NB4 (cell line): ENCODE data around the gene KIAA0930.

Experiments
- CTCF ChIP-seq: IDR thresholded peaks from one replicate; pipeline ENCODE4 v1.5.1; 2012; ENCODE audit warnings: low read depth, low read length
- MYC ChIP-seq: IDR thresholded peaks from 2 replicates; pipeline ENCODE4 v1.6.1; 2011; ENCODE audit warnings: low read depth, low read length
- POLR2A ChIP-seq: IDR thresholded peaks from 2 replicates; pipeline ENCODE4 v1.6.1; 2011; ENCODE audit warnings: mild to moderate bottlenecking; ENCODE audit not compliant: insufficient read length; ENCODE audit errors: extremely low read depth

GRCh38 chr22:45217806-45218205 is 22.9 kb downstream of the KIAA0930 start:
- no peak for TF ChIP-seq CTCF
- no peak for TF ChIP-seq MYC
- TF ChIP-seq POLR2A, result no peak
